IgD-negative memory B cell (primary cell): ENCODE data around the gene CAPN5. TPM values are rescaled to one million over a fixed set of nuclear protein-coding genes. Genes with fewer than 3 reads are reported as not detected.

Experiments used
- H3K27ac Mint-ChIP-seq, 3 donors: one replicate each; pipeline ENCODE4 v1.8.0; 2020 to 2022; ENCODE audit warnings: mild to moderate bottlenecking in 3 of 3, mixed read lengths in 3 of 3, moderate library complexity in 1 of 3
- H3K27me3 Mint-ChIP-seq: one replicate; pipeline ENCODE4 v1.8.0; 2021; ENCODE audit warnings: mixed read lengths
- H3K36me3 Mint-ChIP-seq: one replicate; pipeline ENCODE4 v1.8.0; 2020; ENCODE audit warnings: mild to moderate bottlenecking, mixed read lengths
- H3K4me1 Mint-ChIP-seq, 3 donors: one replicate each; pipeline ENCODE4 v1.8.0; 2020 to 2022; ENCODE audit warnings: mixed read lengths in 3 of 3, mild to moderate bottlenecking in 1 of 3
- H3K4me3 Mint-ChIP-seq, 4 donors: one replicate each; pipeline ENCODE4 v1.8.0; 2020 to 2022; ENCODE audit warnings: mild to moderate bottlenecking in 4 of 4, mixed read lengths in 4 of 4, moderate library complexity in 3 of 4
- H3K9me3 Mint-ChIP-seq, 3 donors: one replicate each; pipeline ENCODE4 v1.8.0; 2020 to 2021; ENCODE audit warnings: mixed read lengths in 3 of 3, mild to moderate bottlenecking in 1 of 3
- polyA plus RNA-seq: library from polyadenylated mRNA; unstranded; fragments of 300-500 nt; fragmentation: Illumina TruSeq; gene quantifications from one replicate; pipeline ENCODE4 v1.2.3, GENCODE V29; 2021

CAPN5 gene
- polyA plus RNA-seq, 1 donor from 2014 or later: 1.1 TPM

DNA sequence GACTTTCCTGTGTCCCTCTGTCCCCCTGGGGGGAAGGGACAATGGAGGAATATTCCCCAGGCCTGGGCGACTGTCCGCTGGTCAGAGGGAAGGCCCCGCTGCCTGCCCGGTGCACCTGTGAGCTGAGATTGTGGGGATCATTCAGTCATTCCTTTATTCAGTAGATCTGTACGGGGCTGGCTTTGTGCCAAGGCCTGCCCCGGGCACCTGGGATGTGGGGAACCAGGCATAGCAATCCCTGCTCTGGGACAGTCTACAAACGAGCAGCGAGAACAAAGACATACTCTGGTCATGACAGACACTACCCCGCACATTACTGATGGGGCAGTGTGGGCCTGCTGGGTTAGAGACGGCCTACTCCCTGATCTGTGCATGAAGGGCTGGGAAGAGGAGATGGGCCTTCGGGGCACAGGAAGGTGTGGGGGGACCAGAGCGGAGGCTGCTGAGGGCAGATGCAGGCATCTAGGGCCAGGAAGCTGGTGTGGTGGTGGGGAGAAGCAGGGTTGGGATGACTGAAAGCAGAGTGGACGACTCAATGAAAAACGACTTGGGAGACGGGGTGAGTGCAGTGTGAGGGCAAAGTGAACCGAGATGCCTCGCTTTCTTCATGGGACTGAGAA is 59.5 kb downstream of the CAPN5 start:
- Mint-ChIP-seq H3K4me3 (no peak overlapping the region), H3K9me3 (no peaks in the 10 kb centered on the region), H3K27ac (no peak overlapping the region), H3K27me3 (peaks cover 8% of the 10 kb centered on the region), H3K36me3 (no peaks in the 10 kb centered on the region), H3K4me1 (peaks cover 2 to 15% (median 8%) of the 10 kb centered on the region in 3 donors)

- Mint-ChIP-seq H3K27ac (no peak overlapping the region), H3K36me3 (no peaks in the 10 kb centered on the region), H3K4me3 (peak overlapping the region in 3 of 4 donors; percentile 26 to 76 (median 66)), H3K4me1 (peaks cover 2 to 15% (median 8%) of the 10 kb centered on the region in 3 donors), H3K9me3 (no peaks in the 10 kb centered on the region), H3K27me3 (peaks cover 8% of the 10 kb centered on the region)
Measured at GRCh38 chr11:77126861-77127234, 60.1 kb downstream of the CAPN5 start.

- H3K27me3 Mint-ChIP-seq: peaks cover 8% of the 10 kb centered on the region
- H3K27ac Mint-ChIP-seq: peak overlapping the region in 1 of 3 donors; percentile 23
- peak overlapping the region; percentile 26 to 80 (median 71) for H3K4me3 Mint-ChIP-seq
- no peaks in the 10 kb centered on the region for H3K9me3 Mint-ChIP-seq
- peaks cover 2 to 15% (median 8%) of the 10 kb centered on the region in 3 donors for H3K4me1 Mint-ChIP-seq
- H3K36me3 Mint-ChIP-seq: no peaks in the 10 kb centered on the region
Measured at GRCh38 chr11:77127235-77127911, 60.6 kb downstream of the CAPN5 start.

GRCh38 chr11:77127920-77128691 is 61.3 kb downstream of the CAPN5 start, which contains the start of gene MYO7A:
Gene MYO7A (plus strand): TSS chr11:77128246. CDS start chr11:77130635, 2,389 bp downstream.
- H3K27me3 Mint-ChIP-seq: peaks cover 8% of the 10 kb centered on the region
- no peaks in the 10 kb centered on the region for H3K36me3 Mint-ChIP-seq
- peaks cover 0 to under 1% (median 0%) of the 10 kb centered on the region in 3 donors for H3K9me3 Mint-ChIP-seq
- peak within 1 kb of the TSS in 1 of 3 donors; percentile 23 for H3K27ac Mint-ChIP-seq
- H3K4me1 Mint-ChIP-seq: peaks cover 2 to 15% (median 8%) of the 10 kb centered on the region in 3 donors
- peak within 1 kb of the TSS; percentile 26 to 80 (median 71) for H3K4me3 Mint-ChIP-seq

GRCh38 chr11:77129069-77129841 is 62.5 kb downstream of the CAPN5 start:
- Mint-ChIP-seq H3K36me3 (no peaks in the 10 kb centered on the region), H3K27ac (no peak overlapping the region), H3K4me1 (peaks cover 2 to 15% (median 8%) of the 10 kb centered on the region in 3 donors), H3K27me3 (peaks cover 9% of the 10 kb centered on the region), H3K4me3 (no peak overlapping the region), H3K9me3 (peaks cover 0 to 8% (median 0%) of the 10 kb centered on the region in 3 donors)

DNA sequence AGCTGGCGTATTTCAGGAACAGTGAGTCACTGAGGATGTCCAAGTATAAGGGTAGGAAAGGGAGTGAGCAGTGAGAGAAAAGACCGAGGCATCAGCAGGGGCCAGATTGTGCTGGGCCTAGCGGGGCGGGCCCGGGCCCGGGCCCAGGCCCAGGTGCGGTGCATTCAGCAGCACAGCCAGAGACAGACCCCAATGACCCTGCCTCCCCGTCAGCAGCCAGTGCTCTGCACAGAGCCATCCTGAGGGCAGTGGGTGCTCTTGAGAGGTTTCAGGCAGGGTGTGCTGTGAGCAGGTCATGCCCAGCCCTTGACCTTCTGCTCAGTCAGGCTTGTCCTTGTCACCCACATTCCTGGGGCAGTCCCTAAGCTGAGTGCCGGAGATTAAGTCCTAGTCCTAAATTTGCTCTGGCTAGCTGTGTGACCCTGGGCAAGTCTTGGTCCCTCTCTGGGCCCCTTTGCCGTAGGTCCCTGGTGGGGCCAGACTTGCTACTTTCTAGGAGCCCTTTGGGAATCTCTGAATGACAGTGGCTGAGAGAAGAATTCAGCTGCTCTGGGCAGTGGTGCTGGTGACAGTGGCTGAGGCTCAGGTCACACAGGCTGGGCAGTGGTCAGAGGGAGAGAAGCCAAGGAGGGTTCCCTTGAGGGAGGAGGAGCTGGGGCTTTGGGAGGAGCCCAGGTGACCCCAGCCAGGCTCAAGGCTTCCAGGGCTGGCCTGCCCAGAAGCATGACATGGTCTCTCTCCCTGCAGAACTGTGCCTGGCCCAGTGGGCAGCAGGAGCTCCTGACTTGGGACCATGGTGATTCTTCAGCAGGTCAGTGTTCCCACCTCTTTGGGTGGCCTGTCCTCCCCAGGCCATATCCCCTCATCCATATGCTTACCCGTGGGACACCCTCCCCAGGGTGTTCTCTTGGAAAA is 63.3 kb downstream of the CAPN5 start:
- H3K36me3 Mint-ChIP-seq: no peaks in the 10 kb centered on the region
- H3K9me3 Mint-ChIP-seq: peaks cover 0 to 8% (median 0%) of the 10 kb centered on the region in 3 donors
- H3K27ac Mint-ChIP-seq: no peak overlapping the region
- no peak overlapping the region for H3K4me3 Mint-ChIP-seq
- peaks cover 9% of the 10 kb centered on the region for H3K27me3 Mint-ChIP-seq
- H3K4me1 Mint-ChIP-seq: peaks cover 2 to 15% (median 8%) of the 10 kb centered on the region in 3 donors

DNA sequence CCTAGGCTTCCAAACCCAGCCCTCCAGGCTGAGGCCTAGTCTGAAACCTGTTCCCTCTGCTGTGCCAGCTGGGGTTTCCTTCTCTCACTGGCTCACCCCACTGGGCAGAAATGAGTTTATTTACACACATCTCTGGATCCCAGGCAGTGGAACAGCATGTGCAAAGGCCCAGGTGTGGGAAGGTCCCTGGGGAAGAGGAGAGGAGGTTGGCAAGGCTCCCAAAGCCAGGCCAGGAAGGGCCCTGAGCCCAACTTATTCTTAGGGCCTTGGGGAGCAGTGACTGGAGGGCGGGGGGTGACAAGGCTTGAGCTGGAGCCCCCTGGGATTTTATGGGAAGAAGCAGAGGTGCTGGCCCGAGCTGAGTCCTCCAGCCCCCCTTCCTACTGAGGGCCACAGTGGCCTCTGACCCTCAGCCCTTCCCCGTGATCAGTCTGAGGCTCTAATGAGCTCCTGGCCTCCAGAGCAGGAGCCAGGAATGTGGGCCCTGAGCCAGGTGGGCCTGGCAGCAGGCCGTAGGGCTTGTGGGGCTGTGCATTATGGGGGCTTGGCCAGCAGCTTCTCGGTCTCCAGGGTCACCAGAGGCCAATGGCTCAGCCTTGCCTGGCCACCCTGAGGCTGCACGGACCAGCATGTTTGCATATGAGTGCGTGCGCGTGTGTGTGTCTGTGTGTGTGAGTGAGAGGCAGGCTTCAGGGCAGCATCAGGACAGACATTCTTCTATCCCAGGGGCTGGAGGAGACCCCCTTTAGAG is 64.2 kb downstream of the CAPN5 start:
- Mint-ChIP-seq H3K4me1 (peaks cover 3 to 15% (median 8%) of the 10 kb centered on the region in 3 donors), H3K27ac (no peak overlapping the region), H3K4me3 (no peak overlapping the region)

GRCh38 chr11:77131560-77131959 is 64.8 kb downstream of the CAPN5 start:
- H3K4me1 Mint-ChIP-seq: peaks cover 3 to 11% (median 8%) of the 10 kb centered on the region in 3 donors
- H3K4me3 Mint-ChIP-seq: no peak overlapping the region
- H3K27me3 Mint-ChIP-seq: peaks cover 13% of the 10 kb centered on the region
- H3K9me3 Mint-ChIP-seq: peaks cover 0 to 8% (median 0%) of the 10 kb centered on the region in 3 donors
- no peak overlapping the region for H3K27ac Mint-ChIP-seq
- no peaks in the 10 kb centered on the region for H3K36me3 Mint-ChIP-seq

More for the DNA sequence above, 64.2 kb downstream of the CAPN5 start:
- peaks cover 9% of the 10 kb centered on the region for H3K27me3 Mint-ChIP-seq
- H3K9me3 Mint-ChIP-seq: peaks cover 0 to 8% (median 0%) of the 10 kb centered on the region in 3 donors
- no peaks in the 10 kb centered on the region for H3K36me3 Mint-ChIP-seq

DNA sequence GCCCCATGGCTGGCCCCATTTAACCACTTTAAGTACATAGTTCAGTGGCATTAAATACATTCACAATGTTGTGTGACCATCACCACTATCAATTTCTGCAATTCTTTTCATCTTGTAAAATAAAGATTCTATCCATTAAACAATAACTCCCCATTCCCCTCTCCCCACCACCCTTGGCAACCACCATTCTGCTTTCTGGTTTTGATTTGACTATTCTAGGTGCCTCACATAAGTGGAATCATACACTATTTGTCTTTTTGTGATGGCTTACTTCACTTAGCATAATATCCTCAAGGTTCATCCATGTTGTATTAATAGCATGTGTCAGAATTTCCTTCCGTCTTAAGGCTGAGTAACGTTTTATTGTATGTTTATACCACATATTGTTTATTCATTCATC is 68.3 kb downstream of the CAPN5 start:
- Mint-ChIP-seq H3K4me1 (peaks cover 0 to 5% (median 1%) of the 10 kb centered on the region in 3 donors), H3K27me3 (peaks cover 19% of the 10 kb centered on the region)

DNA sequence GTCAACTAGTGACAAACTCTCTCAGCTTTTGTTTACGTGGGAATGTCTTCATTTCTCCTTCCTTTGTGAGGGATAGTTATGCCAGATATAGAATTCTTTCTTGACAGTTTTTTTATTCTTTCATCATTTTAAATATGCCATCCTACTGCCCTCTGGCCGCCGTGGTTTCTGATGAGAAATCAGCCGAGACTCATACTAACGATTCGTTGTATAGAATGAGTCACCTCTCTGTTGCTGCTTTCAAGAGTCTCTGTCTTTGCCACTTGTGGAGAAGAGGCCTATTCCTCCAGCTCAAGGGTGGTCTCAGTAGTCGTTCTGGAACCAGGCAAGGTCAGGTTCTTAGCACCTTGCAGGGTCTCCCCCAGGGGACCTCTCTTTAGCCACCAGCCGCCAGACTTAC is 69.3 kb downstream of the CAPN5 start:
- peaks cover 19% of the 10 kb centered on the region for H3K27me3 Mint-ChIP-seq
- no peak overlapping the region for H3K27ac Mint-ChIP-seq
- no peaks in the 10 kb centered on the region for H3K36me3 Mint-ChIP-seq
- no peak overlapping the region for H3K4me3 Mint-ChIP-seq
- peaks cover 0 to 8% (median 0%) of the 10 kb centered on the region in 3 donors for H3K9me3 Mint-ChIP-seq
- H3K4me1 Mint-ChIP-seq: peaks cover 0 to 5% (median 1%) of the 10 kb centered on the region in 3 donors

More for the DNA sequence above, 68.3 kb downstream of the CAPN5 start:
- Mint-ChIP-seq H3K9me3 (peaks cover 0 to 8% (median 0%) of the 10 kb centered on the region in 3 donors), H3K36me3 (no peaks in the 10 kb centered on the region), H3K27ac (no peak overlapping the region), H3K4me3 (no peak overlapping the region)

GRCh38 chr11:77136784-77137420 is 70.1 kb downstream of the CAPN5 start:
- H3K4me3 Mint-ChIP-seq: no peak overlapping the region
- no peaks in the 10 kb centered on the region for H3K36me3 Mint-ChIP-seq
- peaks cover 0 to 5% (median 1%) of the 10 kb centered on the region in 3 donors for H3K4me1 Mint-ChIP-seq
- H3K9me3 Mint-ChIP-seq: peaks cover 0 to 8% (median 0%) of the 10 kb centered on the region in 3 donors
- peaks cover 21% of the 10 kb centered on the region for H3K27me3 Mint-ChIP-seq
- H3K27ac Mint-ChIP-seq: no peak overlapping the region

DNA sequence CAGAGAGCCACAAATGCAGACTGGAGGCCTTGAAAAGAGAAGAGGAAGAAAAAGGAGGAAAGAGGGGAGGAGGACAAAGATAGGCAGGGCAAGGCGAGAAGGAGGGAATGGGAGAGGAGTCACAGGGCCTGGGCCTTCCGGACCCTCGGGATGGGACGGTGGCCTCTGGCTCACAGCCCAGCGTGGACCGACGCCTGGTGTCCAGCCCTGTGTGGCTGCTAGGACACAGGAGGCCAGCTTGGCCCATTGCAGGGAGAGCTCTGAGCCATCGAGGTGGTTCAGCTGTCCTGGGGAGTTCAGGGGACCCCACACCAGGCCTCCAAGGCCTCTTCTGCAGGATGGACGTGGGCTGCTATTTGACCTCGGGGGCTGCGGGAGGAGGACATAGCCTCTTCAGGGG is 70.7 kb downstream of the CAPN5 start:
- Mint-ChIP-seq H3K4me3 (no peak overlapping the region), H3K4me1 (peaks cover 0 to 5% (median 1%) of the 10 kb centered on the region in 3 donors), H3K27me3 (peaks cover 21% of the 10 kb centered on the region), H3K9me3 (peaks cover 0 to 8% (median 0%) of the 10 kb centered on the region in 3 donors), H3K36me3 (no peaks in the 10 kb centered on the region), H3K27ac (no peak overlapping the region)
